Measurements from ENCODE around the gene NDUFAF2.

- TF ChIP-seq CREB1 (IDR thresholded peaks at IDR 0.05) (no peak), CBX5 (IDR thresholded peaks at IDR 0.05; ENCODE audit: low read depth, low read length) (no peak), ZNF274 (IDR thresholded peaks at IDR 0.05; ENCODE audit: borderline replicate concordance, extremely low read depth, low read length) (no peak), TAF1 (IDR thresholded peaks at IDR 0.05; ENCODE audit: low read depth, low read length) (no peak), POLR2A (IDR thresholded peaks at IDR 0.05; ENCODE audit: control extremely low read depth in 1 of 2, low read depth in 2 of 2, low read length in 2 of 2) (no peak), SIX5 (IDR thresholded peaks at IDR 0.05; ENCODE audit: low read depth, low read length) (no peak), POLR2AphosphoS5 (IDR thresholded peaks at IDR 0.05; ENCODE audit: low read depth, low read length) (no peak), EP300 (IDR thresholded peaks at IDR 0.05; ENCODE audit: borderline replicate concordance in 1 of 2, low read depth in 2 of 2, low read length in 2 of 2) (no peak), EZH2 (IDR thresholded peaks at IDR 0.05; ENCODE audit: low read depth, low read length, severe bottlenecking) (no peak), RXRA (IDR thresholded peaks at IDR 0.05; ENCODE audit: insufficient read depth, low read depth, low read length) (no peak)
- TF ChIP-seq, protein P1, sequence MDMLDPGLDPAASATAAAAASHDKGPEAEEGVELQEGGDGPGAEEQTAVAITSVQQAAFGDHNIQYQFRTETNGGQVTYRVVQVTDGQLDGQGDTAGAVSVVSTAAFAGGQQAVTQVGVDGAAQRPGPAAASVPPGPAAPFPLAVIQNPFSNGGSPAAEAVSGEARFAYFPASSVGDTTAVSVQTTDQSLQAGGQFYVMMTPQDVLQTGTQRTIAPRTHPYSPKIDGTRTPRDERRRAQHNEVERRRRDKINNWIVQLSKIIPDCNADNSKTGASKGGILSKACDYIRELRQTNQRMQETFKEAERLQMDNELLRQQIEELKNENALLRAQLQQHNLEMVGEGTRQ (IDR thresholded peaks at IDR 0.05; ENCODE audit: low read length), result no peak
- TF ChIP-seq, protein P2, sequence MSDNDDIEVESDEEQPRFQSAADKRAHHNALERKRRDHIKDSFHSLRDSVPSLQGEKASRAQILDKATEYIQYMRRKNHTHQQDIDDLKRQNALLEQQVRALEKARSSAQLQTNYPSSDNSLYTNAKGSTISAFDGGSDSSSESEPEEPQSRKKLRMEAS (IDR thresholded peaks at IDR 0.05), result no peak
- TF ChIP-seq, protein P3, sequence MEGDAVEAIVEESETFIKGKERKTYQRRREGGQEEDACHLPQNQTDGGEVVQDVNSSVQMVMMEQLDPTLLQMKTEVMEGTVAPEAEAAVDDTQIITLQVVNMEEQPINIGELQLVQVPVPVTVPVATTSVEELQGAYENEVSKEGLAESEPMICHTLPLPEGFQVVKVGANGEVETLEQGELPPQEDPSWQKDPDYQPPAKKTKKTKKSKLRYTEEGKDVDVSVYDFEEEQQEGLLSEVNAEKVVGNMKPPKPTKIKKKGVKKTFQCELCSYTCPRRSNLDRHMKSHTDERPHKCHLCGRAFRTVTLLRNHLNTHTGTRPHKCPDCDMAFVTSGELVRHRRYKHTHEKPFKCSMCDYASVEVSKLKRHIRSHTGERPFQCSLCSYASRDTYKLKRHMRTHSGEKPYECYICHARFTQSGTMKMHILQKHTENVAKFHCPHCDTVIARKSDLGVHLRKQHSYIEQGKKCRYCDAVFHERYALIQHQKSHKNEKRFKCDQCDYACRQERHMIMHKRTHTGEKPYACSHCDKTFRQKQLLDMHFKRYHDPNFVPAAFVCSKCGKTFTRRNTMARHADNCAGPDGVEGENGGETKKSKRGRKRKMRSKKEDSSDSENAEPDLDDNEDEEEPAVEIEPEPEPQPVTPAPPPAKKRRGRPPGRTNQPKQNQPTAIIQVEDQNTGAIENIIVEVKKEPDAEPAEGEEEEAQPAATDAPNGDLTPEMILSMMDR (IDR thresholded peaks at IDR 0.05; ENCODE audit: control extremely low read depth in 1 of 3, insufficient read depth in 1 of 3, low read depth in 1 of 3, low read length in 3 of 3), result no peak
Measured at GRCh38 chr5:61069150-61069549, 124.1 kb downstream of the NDUFAF2 start.
